ENCODE results near the gene TMEM81.

Gene TMEM81

DNA sequence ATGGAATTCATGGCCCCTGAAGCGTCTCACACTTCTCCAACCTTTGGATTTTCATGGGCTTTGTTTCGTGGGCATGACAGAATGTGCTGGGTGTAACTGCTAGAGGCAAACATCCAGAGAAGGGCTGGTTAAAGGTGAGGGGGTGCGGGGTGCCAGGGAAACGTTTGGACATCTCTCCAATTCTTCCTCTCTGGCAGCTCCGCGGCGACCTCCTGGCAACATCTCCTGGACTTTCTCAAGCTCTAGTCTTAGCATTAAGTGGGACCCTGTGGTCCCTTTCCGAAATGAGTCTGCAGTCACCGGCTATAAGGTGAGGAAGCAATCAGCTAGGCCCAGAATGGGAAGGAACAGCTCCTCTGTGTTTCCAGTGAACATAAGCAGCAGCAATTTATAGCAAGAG lies 12.0 kb downstream of the TMEM81 start:
- TF ChIP-seq, protein P1, sequence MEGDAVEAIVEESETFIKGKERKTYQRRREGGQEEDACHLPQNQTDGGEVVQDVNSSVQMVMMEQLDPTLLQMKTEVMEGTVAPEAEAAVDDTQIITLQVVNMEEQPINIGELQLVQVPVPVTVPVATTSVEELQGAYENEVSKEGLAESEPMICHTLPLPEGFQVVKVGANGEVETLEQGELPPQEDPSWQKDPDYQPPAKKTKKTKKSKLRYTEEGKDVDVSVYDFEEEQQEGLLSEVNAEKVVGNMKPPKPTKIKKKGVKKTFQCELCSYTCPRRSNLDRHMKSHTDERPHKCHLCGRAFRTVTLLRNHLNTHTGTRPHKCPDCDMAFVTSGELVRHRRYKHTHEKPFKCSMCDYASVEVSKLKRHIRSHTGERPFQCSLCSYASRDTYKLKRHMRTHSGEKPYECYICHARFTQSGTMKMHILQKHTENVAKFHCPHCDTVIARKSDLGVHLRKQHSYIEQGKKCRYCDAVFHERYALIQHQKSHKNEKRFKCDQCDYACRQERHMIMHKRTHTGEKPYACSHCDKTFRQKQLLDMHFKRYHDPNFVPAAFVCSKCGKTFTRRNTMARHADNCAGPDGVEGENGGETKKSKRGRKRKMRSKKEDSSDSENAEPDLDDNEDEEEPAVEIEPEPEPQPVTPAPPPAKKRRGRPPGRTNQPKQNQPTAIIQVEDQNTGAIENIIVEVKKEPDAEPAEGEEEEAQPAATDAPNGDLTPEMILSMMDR (conservative IDR thresholded peaks at IDR 0.05) = no peak
- no peak for TF ChIP-seq ZFX (IDR thresholded peaks at IDR 0.05)
- no peak overlapping the region for H3K27ac ChIP-seq

DNA sequence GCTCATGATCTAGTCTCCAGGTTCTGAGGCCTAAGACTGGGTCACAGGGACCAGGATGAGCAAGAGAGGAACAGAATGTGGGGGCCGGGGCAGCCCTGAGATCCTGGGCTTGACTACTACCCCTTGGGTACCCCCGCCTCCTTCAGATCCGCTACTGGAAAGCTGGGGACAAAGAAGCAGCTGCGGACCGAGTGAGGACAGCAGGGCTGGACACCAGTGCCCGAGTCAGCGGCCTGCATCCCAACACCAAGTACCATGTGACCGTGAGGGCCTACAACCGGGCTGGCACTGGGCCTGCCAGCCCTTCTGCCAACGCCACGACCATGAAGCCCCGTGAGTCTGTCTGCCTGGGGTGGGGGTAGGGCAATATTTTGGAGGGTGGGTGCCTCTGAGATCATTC lies 12.5 kb downstream of the TMEM81 start:
- H3K27ac ChIP-seq = no peak overlapping the region
- TF ChIP-seq ZFX (IDR thresholded peaks at IDR 0.05) = no peak
- TF ChIP-seq, protein P1 (conservative IDR thresholded peaks at IDR 0.05) = no peak

DNA sequence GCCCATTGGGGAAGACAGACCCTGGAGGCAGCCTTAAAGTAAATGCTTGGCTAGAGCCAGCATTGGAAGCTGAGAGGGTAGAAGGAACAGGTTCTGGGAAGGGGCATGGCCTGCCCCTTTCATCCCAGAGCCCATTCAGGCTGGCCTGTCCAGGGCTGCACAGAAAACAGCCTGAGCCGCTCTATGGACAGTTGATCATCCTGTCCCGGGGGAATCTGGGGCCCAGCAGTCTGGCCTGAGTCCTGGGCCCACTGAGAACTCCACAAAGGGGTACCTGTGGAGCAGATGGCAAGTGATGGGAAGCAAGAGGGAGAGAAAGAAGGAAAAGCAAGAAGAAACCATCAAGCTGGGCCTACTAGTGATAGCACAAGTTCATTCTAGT lies 13.2 kb downstream of the TMEM81 start:
- no peak for TF ChIP-seq ZFX (IDR thresholded peaks at IDR 0.05)
- TF ChIP-seq, protein P1 (conservative IDR thresholded peaks at IDR 0.05) = no peak
- H3K27ac ChIP-seq = no peak overlapping the region

DNA sequence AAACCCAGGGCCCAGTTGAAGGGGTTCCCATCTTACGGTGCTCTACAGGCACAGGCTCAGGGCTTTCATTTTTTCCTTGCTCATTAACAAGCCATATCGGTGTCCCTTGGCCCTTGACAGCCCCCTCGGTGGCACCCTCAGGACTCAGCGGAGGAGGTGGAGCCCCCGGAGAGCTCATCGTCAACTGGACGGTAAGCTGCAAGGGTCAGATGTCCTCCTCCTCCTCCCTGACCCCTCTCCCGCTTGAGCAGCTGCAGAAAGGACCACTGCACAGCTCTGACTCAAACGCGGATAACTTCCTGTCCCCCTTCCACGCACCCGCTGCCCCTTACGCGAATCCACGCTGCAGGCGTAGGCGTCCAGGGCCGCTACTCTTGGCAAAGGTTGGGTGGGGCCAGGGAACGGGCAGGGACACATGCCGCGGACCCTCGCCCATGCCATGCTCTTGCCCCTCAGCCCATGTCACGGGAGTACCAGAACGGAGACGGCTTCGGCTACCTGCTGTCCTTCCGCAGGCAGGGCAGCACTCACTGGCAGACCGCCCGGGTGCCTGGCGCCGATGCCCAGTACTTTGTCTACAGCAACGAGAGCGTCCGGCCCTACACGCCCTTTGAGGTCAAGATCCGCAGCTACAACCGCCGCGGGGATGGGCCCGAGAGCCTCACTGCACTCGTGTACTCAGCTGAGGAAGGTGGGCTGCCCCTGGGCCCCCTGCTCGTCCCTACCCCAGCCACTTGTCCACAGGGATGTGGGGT lies 14.7 kb downstream of the TMEM81 start:
- TF ChIP-seq ZFX (IDR thresholded peaks at IDR 0.05) = no peak
- TF ChIP-seq, protein P1 (conservative IDR thresholded peaks at IDR 0.05) = no peak
- H3K27ac ChIP-seq = no peak overlapping the region

DNA sequence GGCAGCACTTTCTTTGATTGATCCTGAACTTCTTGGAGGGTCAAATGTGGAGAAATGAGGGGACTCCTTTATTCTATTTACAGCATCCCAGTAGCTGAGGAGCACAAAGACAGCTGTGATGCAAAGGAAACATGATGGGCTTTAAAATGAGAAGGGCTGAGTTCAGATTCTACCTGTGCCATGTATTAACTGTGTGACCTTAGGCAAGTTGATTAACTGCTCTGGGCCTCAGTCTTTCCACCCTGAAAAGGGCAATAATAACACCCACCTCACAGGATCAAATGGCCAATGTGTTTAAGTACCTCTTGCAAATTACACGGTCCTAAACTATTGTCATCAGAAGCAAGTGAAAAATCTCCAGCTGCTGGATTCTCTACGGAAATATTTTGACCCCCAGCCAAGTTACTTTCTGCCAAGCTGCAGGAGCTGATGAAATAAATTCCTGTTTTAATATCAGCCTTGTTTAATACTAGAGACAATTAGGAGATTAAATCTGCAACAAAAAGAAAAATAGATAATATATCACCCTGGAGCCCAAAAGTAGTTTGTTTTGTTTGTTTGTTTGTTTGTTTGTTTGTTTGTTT lies 15.7 kb downstream of the TMEM81 start:
- TF ChIP-seq, protein P1 (conservative IDR thresholded peaks at IDR 0.05) = no peak
- H3K27ac ChIP-seq = no peak overlapping the region

DNA sequence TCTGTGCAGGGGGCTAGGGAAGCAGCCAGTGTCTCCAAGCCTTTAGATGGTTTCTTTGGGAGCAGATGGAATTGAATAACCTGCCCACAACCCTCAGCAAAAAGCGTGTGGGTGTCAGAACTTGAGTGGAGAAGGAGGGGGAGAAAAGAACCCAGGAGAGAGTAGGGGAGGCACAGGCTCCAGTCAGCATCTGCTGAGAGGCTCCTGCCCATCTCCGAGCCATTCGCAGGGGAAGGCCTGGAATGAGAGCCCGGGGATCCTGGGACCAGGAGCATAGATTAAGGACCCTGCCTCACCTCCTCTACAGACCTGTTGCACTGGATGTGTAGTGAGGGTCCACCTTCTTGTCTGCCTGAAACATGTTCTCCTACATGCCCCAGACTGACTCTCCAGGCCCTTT lies 16.3 kb downstream of the TMEM81 start:
- no peak for TF ChIP-seq ZFX (IDR thresholded peaks at IDR 0.05)
- TF ChIP-seq, protein P1 (conservative IDR thresholded peaks at IDR 0.05) = no peak
- H3K27ac ChIP-seq = no peak overlapping the region

DNA sequence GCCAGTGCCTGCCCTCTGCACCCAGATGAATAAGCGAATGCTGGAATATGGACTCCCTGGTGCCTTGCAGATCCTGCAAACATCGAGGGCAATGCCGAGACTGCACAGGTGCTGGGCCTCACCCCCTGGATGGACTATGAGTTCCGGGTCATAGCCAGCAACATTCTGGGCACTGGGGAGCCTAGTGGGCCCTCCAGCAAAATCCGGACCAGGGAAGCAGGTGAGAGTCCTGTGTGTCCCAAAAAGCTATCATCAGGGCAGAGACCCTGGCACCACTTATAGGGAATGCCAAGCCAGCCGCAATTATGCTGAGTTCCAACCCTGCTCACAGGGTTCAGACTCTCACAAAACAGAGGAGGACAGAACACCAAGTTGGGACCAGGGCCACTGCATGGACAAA lies 17.2 kb downstream of the TMEM81 start:
- H3K27ac ChIP-seq = no peak overlapping the region
- TF ChIP-seq ZFX (IDR thresholded peaks at IDR 0.05) = no peak
- TF ChIP-seq, protein P1 (conservative IDR thresholded peaks at IDR 0.05) = no peak
